Measurements from ENCODE around the gene DAPK2. TPM values are rescaled to one million over a fixed set of nuclear protein-coding genes. Genes with fewer than 3 reads are reported as not detected.
A peak's percentile ranks its signal among the peaks of the same experiment; 100 is the strongest.

The DAPK2 gene
- total and polyA plus RNA-seq, 2 of the 13 experiments (the other 11 are each of a cell fraction or from before 2014, with no cell fraction given) = 0.33 to 0.63 TPM

GRCh38 chr15:63870487-63871209, 175.6 kb downstream of the DAPK2 start (continued):
- no peak for TF ChIP-seq ZNF318 (CRISPR knock-in tag; IDR thresholded peaks at IDR 0.05)
- peak; percentile 73; the same call in 1 of the 2 replicates for TF ChIP-seq ZNF557 (CRISPR knock-in tag; IDR thresholded peaks at IDR 0.05)
- TF ChIP-seq DBP (CRISPR knock-in tag; IDR thresholded peaks at IDR 0.05; ENCODE audit: not compliant biosample characterization) = peak; percentile 75
- peak; percentile 68; the same call in 1 of the 2 replicates for TF ChIP-seq ARHGAP35 (CRISPR knock-in tag; IDR thresholded peaks at IDR 0.05; ENCODE audit: borderline replicate concordance)
- TF ChIP-seq PRDM15 (CRISPR knock-in tag; IDR thresholded peaks at IDR 0.05) = no peak
- TF ChIP-seq MXI1 (IDR thresholded peaks at IDR 0.05; ENCODE audit: borderline replicate concordance, low read depth, low read length) = peak; percentile 77; the same call in 2 of the 3 replicates
- peak; percentile 96 for TF ChIP-seq ATAD3A (CRISPR knock-in tag; IDR thresholded peaks at IDR 0.05)
- TF ChIP-seq ZNF674 (CRISPR knock-in tag; IDR thresholded peaks at IDR 0.05; ENCODE audit: low read depth) = 0 out of 2 replicates have a peak, but pooled peaks have one; percentile 49
- peak; percentile 79; the same call in 1 of the 2 replicates for TF ChIP-seq ZNF225 (CRISPR knock-in tag; IDR thresholded peaks at IDR 0.05)
- no peak for TF ChIP-seq PAX8 (CRISPR knock-in tag; IDR thresholded peaks at IDR 0.05; ENCODE audit: borderline replicate concordance)
- no peak for TF ChIP-seq SP1 (IDR thresholded peaks at IDR 0.05)
- 0 out of 2 replicates have a peak, but pooled peaks have one; percentile 20 for TF ChIP-seq SP1 (CRISPR knock-in tag; IDR thresholded peaks at IDR 0.05)

All from HepG2 (cell line).